GM23338 (cell line): Measurements from ENCODE around the gene NUP153.

Experiments used
- EZH2 ChIP-seq: fragments of 200-600 bp; sonication (generic); IDR thresholded peaks from one replicate; pipeline ENCODE4 v1.8.0; 2017; ENCODE audit warnings: antibody characterized with exemption, mild to moderate bottlenecking, low read depth; ENCODE audit not compliant: unreplicated experiment
- TF ChIP-seq, protein P1 (sequence below), 2 experiments: fragments of 200-600 bp in 1 of 2; sonication (generic) in 1 of 2; conservative IDR thresholded peaks; 2 replicates each; pipeline versions ENCODE4 v1.5.1 to v1.6.1; 2016 to 2017; ENCODE audit warnings: antibody characterized with exemption in 2 of 2, low read depth in 2 of 2, mild to moderate bottlenecking in 2 of 2, moderate library complexity in 1 of 2

DNA sequence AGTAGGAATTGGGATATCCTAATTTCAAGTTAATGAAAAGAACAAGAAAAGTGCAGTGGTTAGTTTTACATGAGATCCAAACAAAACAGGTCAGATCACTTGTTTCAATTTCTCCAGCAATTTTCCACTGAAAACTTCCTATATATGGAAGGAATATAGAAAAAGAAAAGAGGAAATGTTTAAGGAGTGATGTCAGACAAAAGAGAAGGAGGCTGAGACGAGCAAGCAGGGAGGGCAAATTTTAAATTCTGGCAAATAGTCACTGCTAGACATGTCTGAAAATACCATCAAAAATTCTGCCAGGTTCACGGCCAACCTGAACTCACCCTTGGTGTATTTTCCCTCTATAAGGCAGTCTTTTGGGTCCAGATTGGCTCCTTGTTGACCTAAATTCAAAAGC is 9.5 kb upstream of the NUP153 start:
- TF ChIP-seq, protein P1, sequence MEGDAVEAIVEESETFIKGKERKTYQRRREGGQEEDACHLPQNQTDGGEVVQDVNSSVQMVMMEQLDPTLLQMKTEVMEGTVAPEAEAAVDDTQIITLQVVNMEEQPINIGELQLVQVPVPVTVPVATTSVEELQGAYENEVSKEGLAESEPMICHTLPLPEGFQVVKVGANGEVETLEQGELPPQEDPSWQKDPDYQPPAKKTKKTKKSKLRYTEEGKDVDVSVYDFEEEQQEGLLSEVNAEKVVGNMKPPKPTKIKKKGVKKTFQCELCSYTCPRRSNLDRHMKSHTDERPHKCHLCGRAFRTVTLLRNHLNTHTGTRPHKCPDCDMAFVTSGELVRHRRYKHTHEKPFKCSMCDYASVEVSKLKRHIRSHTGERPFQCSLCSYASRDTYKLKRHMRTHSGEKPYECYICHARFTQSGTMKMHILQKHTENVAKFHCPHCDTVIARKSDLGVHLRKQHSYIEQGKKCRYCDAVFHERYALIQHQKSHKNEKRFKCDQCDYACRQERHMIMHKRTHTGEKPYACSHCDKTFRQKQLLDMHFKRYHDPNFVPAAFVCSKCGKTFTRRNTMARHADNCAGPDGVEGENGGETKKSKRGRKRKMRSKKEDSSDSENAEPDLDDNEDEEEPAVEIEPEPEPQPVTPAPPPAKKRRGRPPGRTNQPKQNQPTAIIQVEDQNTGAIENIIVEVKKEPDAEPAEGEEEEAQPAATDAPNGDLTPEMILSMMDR (conservative IDR thresholded peaks at IDR 0.05; ENCODE audit: low read depth in 2 of 2), result no peak
- no peak for TF ChIP-seq EZH2
